CD14-positive monocyte (primary cell): Measurements from ENCODE around the gene BMPER. TPM values are rescaled to one million over a fixed set of nuclear protein-coding genes. Genes with fewer than 3 reads are reported as not detected.

Experiments
- DNase-seq, 3 donors: peaks; one replicate each; pipeline ENCODE4 v3.0.0-alpha.2; 2011 to 2022
- H2AFZ ChIP-seq: 2 replicates; pipeline ENCODE4 v1.6.0; 2012; ENCODE audit warnings: mild to moderate bottlenecking, low read depth, low read length, inconsistent platforms; ENCODE audit not compliant: insufficient read depth, poor library complexity, severe bottlenecking
- H3K27ac ChIP-seq, 2 donors: 1 replicate in 1 of 2; 2 replicates in 1 of 2; pipeline ENCODE4 v1.5.1; 2012 to 2013; ENCODE audit warnings: low read length in 2 of 2, control low read depth in 1 of 2, inconsistent platforms in 1 of 2, low read depth in 1 of 2, mild to moderate bottlenecking in 1 of 2
- H3K27me3 ChIP-seq, 2 donors: one replicate each; pipeline versions ENCODE4 v1.6.0 to v1.6.1; 2011 to 2013; ENCODE audit warnings: low read length in 2 of 2; ENCODE audit not compliant: control insufficient read depth in 2 of 2, insufficient read depth in 2 of 2
- H3K36me3 ChIP-seq, 2 donors: replicated peaks in 1 of 2; 1 replicate in 1 of 2; 2 replicates in 1 of 2; pipeline versions ENCODE4 v1.5.1 to v1.6.1; 2012 to 2013; ENCODE audit warnings: low read length in 2 of 2, control low read depth in 1 of 2, inconsistent platforms in 1 of 2, mild to moderate bottlenecking in 1 of 2; ENCODE audit not compliant: insufficient read depth in 2 of 2, control insufficient read depth in 1 of 2
- H3K4me1 ChIP-seq, 2 donors: 1 replicate in 1 of 2; 2 replicates in 1 of 2; pipeline versions ENCODE4 v1.5.1 to v1.6.1; 2012 to 2013; ENCODE audit warnings: low read length in 2 of 2, control low read depth in 1 of 2, inconsistent platforms in 1 of 2, mild to moderate bottlenecking in 1 of 2, moderate library complexity in 1 of 2; ENCODE audit not compliant: insufficient read depth in 2 of 2, control insufficient read depth in 1 of 2
- H3K4me2 ChIP-seq: replicated peaks from 2 replicates; pipeline ENCODE3; 2012; ENCODE audit warnings: low read length, moderate library complexity, mild to moderate bottlenecking; ENCODE audit not compliant: poor library complexity, severe bottlenecking; ENCODE audit errors: extremely low read depth
- H3K4me3 ChIP-seq, 3 experiments: fragments of 200-600 bp in 1 of 3; sonication (generic) in 1 of 3; replicated peaks in 1 of 3; 1 replicate in 2 of 3; 2 replicates in 1 of 3; pipeline ENCODE4 v1.5.1; 2011 to 2013; ENCODE audit warnings: low read length in 3 of 3, mild to moderate bottlenecking in 3 of 3, control low read depth in 2 of 3, low read depth in 2 of 3, inconsistent platforms in 1 of 3, moderate library complexity in 1 of 3
- H3K79me2 ChIP-seq: 2 replicates; pipeline ENCODE4 v1.6.0; 2012; ENCODE audit warnings: mild to moderate bottlenecking, control low read depth, inconsistent platforms, low read length, moderate library complexity; ENCODE audit not compliant: insufficient read depth
- H3K9ac ChIP-seq: 2 replicates; pipeline ENCODE4 v1.6.0; 2017; ENCODE audit warnings: low read length, mild to moderate bottlenecking; ENCODE audit not compliant: insufficient read depth, poor library complexity, severe bottlenecking
- H3K9me3 ChIP-seq, 2 donors: replicated peaks in 1 of 2; 1 replicate in 1 of 2; 2 replicates in 1 of 2; pipeline versions ENCODE4 v1.5.1 to v1.6.1; 2012 to 2013; ENCODE audit warnings: low read length in 2 of 2, control low read depth in 1 of 2; ENCODE audit not compliant: control insufficient read depth in 1 of 2, insufficient read depth in 1 of 2
- H4K20me1 ChIP-seq: 2 replicates; pipeline ENCODE4 v1.6.0; 2012; ENCODE audit warnings: mild to moderate bottlenecking, low read length, control low read depth, moderate library complexity; ENCODE audit not compliant: insufficient read depth
- H3K27ac Mint-ChIP-seq, 7 donors: one replicate each; pipeline ENCODE4 v1.8.0; 2020; ENCODE audit warnings: mild to moderate bottlenecking in 7 of 7, mixed read lengths in 7 of 7, moderate library complexity in 6 of 7, inconsistent platforms in 2 of 7
- H3K27me3 Mint-ChIP-seq, 3 donors: one replicate each; pipeline ENCODE4 v1.8.0; 2021 to 2022; ENCODE audit warnings: low read depth in 3 of 3, mild to moderate bottlenecking in 3 of 3, mixed read lengths in 3 of 3, moderate library complexity in 3 of 3, inconsistent platforms in 1 of 3
- H3K36me3 Mint-ChIP-seq, 2 donors: one replicate each; pipeline ENCODE4 v1.8.0; 2020; ENCODE audit warnings: mixed read lengths in 2 of 2, inconsistent platforms in 1 of 2, mild to moderate bottlenecking in 1 of 2
- H3K4me1 Mint-ChIP-seq: one replicate; pipeline ENCODE4 v1.8.0; 2020; ENCODE audit warnings: mild to moderate bottlenecking, mixed read lengths
- H3K4me3 Mint-ChIP-seq, 2 donors: one replicate each; pipeline ENCODE4 v1.8.0; 2020; ENCODE audit warnings: mild to moderate bottlenecking in 2 of 2, mixed read lengths in 2 of 2, moderate library complexity in 1 of 2
- H3K9me3 Mint-ChIP-seq, 7 donors: one replicate each; pipeline ENCODE4 v1.8.0; 2020 to 2022; ENCODE audit warnings: mixed read lengths in 7 of 7, mild to moderate bottlenecking in 6 of 7, moderate library complexity in 6 of 7, inconsistent platforms in 2 of 7
- CTCF ChIP-seq: fragments of 200-600 bp; IDR thresholded peaks from one replicate; pipeline ENCODE4 v1.8.0; 2022; ENCODE audit warnings: antibody characterized with exemption, mild to moderate bottlenecking
- WGBS: methylation state at CpG from one replicate; pipeline ENCODE4 v1.1.5; 2013; ENCODE audit warnings: missing lambda C conversion rate; ENCODE audit not compliant: insufficient coverage; 5-methylcytosine and 5-hydroxymethylcytosine counted together
- intact Hi-C, 2 donors: fragments of 100-400 bp; cut with micrococcal nuclease; formaldehyde crosslinking; loops; one replicate each; pipeline versions ENCODE4 v1.15.0 to v1.15.1; 2023
- polyA plus RNA-seq, 3 donors: library from polyadenylated mRNA; depleted of rRNA in 1 of 3; unstranded in 2 of 3; stranded (reverse) in 1 of 3; fragments of 300-500 nt in 2 of 3; fragments of >200 nt in 1 of 3; fragmentation: Illumina TruSeq in 2 of 3; gene quantifications; 1 replicate in 2 of 3; 2 replicates in 1 of 3; pipeline ENCODE4 v1.2.3, GENCODE V29; 2012 to 2021

BMPER gene
- polyA plus RNA-seq, 3 donors: not detected

DNA sequence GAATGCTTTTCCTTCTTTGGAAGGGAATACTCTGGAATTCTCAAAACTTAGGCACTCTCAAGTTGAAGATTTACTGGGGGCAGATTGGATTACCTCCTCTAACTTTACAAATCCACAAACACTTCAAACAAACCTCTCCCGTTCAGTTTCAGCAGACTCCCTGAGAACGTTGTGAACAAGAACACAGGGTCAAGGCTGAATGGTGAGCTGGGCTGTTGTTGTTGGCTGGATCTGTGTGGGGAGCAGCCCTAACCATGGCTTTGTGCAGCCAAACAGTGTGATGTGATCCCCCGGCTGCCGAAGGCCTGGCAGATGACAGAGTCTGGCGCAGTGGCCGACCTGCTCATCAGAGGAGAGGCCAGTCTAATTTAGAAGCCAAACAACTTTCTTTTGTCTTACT lies 93.1 kb downstream of the BMPER start:
- Mint-ChIP-seq H3K4me1 (no peaks in the 10 kb centered on the region), H3K27me3 (peaks cover 0 to 3% (median 0%) of the 10 kb centered on the region in 3 donors), H3K36me3 (no peaks in the 10 kb centered on the region), H3K9me3 (peaks cover 7 to 17% (median 9%) of the 10 kb centered on the region in 7 donors), H3K4me3 (no peak overlapping the region), H3K27ac (no peak overlapping the region)
- H3K79me2 ChIP-seq: no peaks in the 10 kb centered on the region
- H3K4me1 ChIP-seq: no peaks in the 10 kb centered on the region
- H3K4me3 ChIP-seq: no peak overlapping the region
- H3K27ac ChIP-seq: no peak overlapping the region
- no peaks in the 10 kb centered on the region for H3K27me3 ChIP-seq
- H3K9me3 ChIP-seq: peaks cover 5 to 9% of the 10 kb centered on the region in 2 donors
- H3K36me3 ChIP-seq: no peaks in the 10 kb centered on the region
- no peak for TF ChIP-seq CTCF
- no peaks in the 10 kb centered on the region for H4K20me1 ChIP-seq
- no peak for DNase-seq
- no peak overlapping the region for H3K9ac ChIP-seq
- no peak overlapping the region for H2AFZ ChIP-seq
- 83% methylated on average over 4 of the region's 6 CpGs for WGBS
- intact Hi-C loops: no loop called here
- H3K4me2 ChIP-seq: no peak overlapping the region

DNA sequence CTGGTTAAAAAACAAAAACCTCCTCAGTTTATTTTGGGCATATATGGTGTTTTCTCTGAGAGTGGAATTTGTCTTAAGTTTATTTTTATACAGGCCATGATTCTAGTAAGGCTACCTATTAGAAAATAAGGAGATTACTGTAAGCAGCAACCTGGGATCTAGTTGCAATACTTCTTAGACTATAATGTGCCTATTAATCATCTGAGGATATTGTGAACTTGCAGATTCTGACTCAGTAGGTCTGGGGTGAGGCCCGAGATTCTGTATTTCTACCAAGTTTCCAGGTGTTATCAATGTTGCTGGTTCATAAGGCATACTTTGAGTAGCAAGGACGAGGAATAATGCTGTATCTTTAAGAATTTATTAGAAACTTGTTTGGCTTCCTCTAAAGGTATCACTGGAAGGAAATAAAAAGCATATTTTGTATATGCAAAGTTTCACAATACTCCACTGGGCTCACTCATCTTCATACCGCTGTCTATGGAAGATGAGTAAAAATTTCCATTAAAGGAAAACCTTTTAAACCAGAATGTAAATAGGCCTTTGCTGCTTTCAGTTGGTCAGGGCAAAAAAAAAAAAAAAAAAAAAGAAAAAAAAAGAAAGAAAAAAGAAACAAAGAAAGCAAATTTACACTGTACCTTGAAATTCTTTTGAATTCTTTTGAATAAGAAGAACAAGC lies 105.8 kb downstream of the BMPER start:
- Histone ChIP-seq H3K36me3 (no peaks in the 10 kb centered on the region), H3K4me1 (no peaks in the 10 kb centered on the region), H3K4me3 (no peak overlapping the region), H4K20me1 (no peaks in the 10 kb centered on the region), H2AFZ (no peak overlapping the region), H3K4me2 (no peak overlapping the region), H3K27ac (no peak overlapping the region), H3K27me3 (no peaks in the 10 kb centered on the region), H3K9me3 (no peaks in the 10 kb centered on the region), H3K9ac (no peak overlapping the region), H3K79me2 (no peaks in the 10 kb centered on the region)
- no peak for DNase-seq
- H3K27me3 Mint-ChIP-seq: no peaks in the 10 kb centered on the region
- H3K9me3 Mint-ChIP-seq: peaks cover 0 to 3% (median 0%) of the 10 kb centered on the region in 7 donors
- no peaks in the 10 kb centered on the region for H3K4me1 Mint-ChIP-seq
- H3K36me3 Mint-ChIP-seq: no peaks in the 10 kb centered on the region
- TF ChIP-seq CTCF: no peak
- H3K27ac Mint-ChIP-seq: no peak overlapping the region
- intact Hi-C loops: no loop called here
- no peak overlapping the region for H3K4me3 Mint-ChIP-seq
- whole genome bisulfite sequencing: 79% methylated on average over 2 of the region's 3 CpGs
